Measurements from ENCODE around the gene PKLR.
"Not testable (repeated sequence)": the region's sequence is repeated elsewhere in the genome, so short reads cannot be mapped to it uniquely, and the experiment has no call there.

The PKLR gene

DNA sequence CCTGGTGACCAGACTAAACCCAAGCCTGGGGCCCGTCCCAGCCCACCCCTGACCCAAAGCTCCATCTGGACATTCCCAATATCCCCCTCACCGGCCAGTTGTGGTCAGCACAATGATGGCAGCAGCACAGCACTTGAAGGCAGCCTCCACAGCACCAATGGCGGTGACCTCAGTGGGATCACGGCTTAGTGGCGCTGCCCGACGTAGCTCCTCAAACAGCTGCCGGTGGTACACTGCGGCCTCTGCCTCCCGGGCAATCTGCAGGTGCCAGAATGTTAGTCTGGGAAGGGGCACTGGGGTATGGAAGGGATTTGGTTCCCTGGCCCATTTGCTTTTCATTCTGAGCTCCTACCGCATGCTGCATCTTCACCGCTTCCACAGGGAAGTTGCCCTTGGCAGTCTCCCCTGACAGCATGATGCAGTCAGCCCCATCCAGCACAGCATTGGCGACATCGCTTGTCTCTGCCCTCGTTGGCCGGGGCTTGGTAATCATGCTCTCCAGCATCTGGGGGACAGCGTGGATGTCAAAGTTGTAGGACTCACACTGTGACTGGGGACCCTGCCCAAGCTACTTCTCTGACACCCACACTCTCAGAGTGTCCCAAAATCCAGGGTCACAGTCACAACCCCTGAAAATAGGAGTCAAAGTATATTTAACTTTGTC, 8.0 kb downstream of the PKLR start:
- DNase-seq (ENCODE audit: low spot score in 2 of 2) (no peak), ATAC-seq (replicated peaks; ENCODE audit: extremely low read depth, poor library complexity, severe bottlenecking) (no peak)
- no peaks in the 10 kb centered on the region for H3K9me3 Mint-ChIP-seq
- no peak overlapping the region for H3K4me3 Mint-ChIP-seq
- H3K36me3 Mint-ChIP-seq (ENCODE audit: insufficient read depth), result peaks cover 2% of the 10 kb centered on the region
- peaks cover 5% of the 10 kb centered on the region for H3K4me1 Mint-ChIP-seq
- H3K27me3 Mint-ChIP-seq, result peaks cover 40% of the 10 kb centered on the region
- no peak overlapping the region for H3K27ac Mint-ChIP-seq (ENCODE audit: low read depth)

DNA sequence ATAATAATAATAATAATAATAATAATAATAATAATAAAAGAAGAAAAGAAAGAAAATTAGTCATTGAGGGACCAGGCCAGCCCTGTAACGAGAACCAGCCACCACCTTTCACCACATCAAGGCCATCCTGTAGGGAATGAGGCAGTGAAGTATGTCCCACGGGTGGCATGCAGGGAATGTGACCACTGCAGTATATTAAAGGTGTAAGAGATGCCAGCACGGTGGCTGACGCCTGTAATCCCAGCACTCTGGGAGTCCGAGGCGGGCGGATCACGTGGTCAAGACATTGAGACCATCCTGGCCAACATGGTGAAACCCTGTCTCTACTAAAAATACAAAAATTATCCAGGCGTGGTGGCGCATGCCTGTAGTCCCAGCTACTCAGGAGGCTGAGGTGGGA, 10.2 kb downstream of the PKLR start:
- not testable (repeated sequence) for DNase-seq (ENCODE audit: low spot score in 2 of 2); H3K4me3 Mint-ChIP-seq; H3K9me3 Mint-ChIP-seq; H3K36me3 Mint-ChIP-seq (ENCODE audit: insufficient read depth); H3K4me1 Mint-ChIP-seq; ATAC-seq (replicated peaks; ENCODE audit: extremely low read depth, poor library complexity, severe bottlenecking); H3K27ac Mint-ChIP-seq (ENCODE audit: low read depth)
- H3K27me3 Mint-ChIP-seq, result peaks cover 18% of the 10 kb centered on the region

DNA sequence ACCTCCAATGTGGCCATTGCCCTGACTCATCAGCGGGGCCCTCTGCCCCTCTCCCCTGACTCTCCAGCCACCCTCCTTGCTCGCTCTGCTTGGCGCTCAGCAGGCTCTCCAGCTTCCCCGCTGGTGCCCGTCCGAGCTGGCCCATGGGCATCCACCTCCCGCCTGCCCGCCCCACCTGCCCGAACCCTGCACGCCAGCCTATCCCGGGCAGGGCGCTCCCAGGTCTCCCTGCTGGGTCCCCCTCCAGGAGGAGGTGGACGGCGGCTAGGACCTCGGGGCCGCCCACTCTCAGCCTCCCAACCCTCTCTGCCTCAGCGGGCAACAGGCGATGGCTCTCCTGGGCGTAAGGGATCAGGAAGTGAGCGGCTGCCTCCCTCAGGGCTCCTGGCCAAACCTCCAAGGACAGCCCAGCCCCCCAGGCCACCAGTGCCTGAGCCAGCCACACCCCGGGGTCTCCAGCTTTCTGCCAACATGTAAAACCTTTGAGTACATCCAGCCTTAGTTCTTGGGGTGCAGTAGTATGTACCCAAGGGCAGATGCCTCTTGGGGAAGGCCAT, 13.2 kb downstream of the PKLR start:
- no peaks in the 10 kb centered on the region for H3K4me1 Mint-ChIP-seq
- ATAC-seq (replicated peaks; ENCODE audit: extremely low read depth, poor library complexity, severe bottlenecking), result no peak
- no peak overlapping the region for H3K4me3 Mint-ChIP-seq

DNA sequence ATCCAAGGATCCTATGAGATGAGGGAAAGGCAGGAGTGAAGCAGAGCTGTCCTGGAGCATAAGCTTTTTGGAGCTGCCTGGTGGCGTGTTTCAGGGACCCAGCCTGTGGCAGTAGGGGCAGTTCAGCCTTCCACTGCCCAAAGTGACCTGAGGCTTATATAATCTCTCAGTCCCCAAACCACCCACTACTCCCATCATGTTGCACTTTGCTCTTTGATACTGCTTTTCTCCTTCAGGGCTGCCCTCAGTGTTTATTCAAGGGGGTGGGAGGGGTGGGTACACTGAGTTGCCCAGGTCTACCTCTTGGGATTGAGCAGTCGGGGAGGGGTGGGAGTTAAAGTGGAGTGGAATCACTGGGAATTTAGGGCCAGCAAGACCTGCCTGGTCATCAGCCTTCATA, 14.7 kb downstream of the PKLR start:
- Mint-ChIP-seq H3K9me3 (no peaks in the 10 kb centered on the region), H3K27ac (ENCODE audit: low read depth) (no peak overlapping the region), H3K4me1 (no peaks in the 10 kb centered on the region), H3K27me3 (no peaks in the 10 kb centered on the region), H3K36me3 (ENCODE audit: insufficient read depth) (peaks cover 1% of the 10 kb centered on the region), H3K4me3 (no peak overlapping the region)
- no peak for DNase-seq (ENCODE audit: low spot score in 2 of 2)
- no peak for ATAC-seq (replicated peaks; ENCODE audit: extremely low read depth, poor library complexity, severe bottlenecking)

More for the DNA sequence above, 13.2 kb downstream of the PKLR start:
- H3K27ac Mint-ChIP-seq (ENCODE audit: low read depth), result no peak overlapping the region
- no peak for DNase-seq (ENCODE audit: low spot score in 2 of 2)
- H3K9me3 Mint-ChIP-seq, result no peaks in the 10 kb centered on the region
- no peaks in the 10 kb centered on the region for H3K27me3 Mint-ChIP-seq
- peaks cover 1% of the 10 kb centered on the region for H3K36me3 Mint-ChIP-seq (ENCODE audit: insufficient read depth)

DNA sequence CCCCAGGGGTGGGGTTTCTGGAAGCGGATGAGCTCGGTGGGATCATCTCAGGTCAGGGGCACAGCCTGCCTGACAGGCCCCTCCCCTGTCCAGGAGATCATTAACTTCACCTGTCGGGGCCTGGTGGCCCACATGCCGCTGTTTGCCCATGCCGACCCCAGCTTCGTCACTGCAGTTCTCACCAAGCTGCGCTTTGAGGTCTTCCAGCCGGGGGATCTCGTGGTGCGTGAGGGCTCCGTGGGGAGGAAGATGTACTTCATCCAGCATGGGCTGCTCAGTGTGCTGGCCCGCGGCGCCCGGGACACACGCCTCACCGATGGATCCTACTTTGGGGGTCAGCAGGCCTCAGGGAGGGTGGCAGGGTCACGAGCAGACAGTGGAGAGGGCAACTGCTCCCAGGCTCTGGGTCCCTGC, 15.6 kb downstream of the PKLR start:
- no peaks in the 10 kb centered on the region for H3K27me3 Mint-ChIP-seq
- no peak overlapping the region for H3K27ac Mint-ChIP-seq (ENCODE audit: low read depth)
- peaks cover 1% of the 10 kb centered on the region for H3K36me3 Mint-ChIP-seq (ENCODE audit: insufficient read depth)
- no peak for DNase-seq (ENCODE audit: low spot score in 2 of 2)
- no peaks in the 10 kb centered on the region for H3K9me3 Mint-ChIP-seq
- H3K4me1 Mint-ChIP-seq, result no peaks in the 10 kb centered on the region
- ATAC-seq (replicated peaks; ENCODE audit: extremely low read depth, poor library complexity, severe bottlenecking), result no peak
- no peak overlapping the region for H3K4me3 Mint-ChIP-seq

DNA sequence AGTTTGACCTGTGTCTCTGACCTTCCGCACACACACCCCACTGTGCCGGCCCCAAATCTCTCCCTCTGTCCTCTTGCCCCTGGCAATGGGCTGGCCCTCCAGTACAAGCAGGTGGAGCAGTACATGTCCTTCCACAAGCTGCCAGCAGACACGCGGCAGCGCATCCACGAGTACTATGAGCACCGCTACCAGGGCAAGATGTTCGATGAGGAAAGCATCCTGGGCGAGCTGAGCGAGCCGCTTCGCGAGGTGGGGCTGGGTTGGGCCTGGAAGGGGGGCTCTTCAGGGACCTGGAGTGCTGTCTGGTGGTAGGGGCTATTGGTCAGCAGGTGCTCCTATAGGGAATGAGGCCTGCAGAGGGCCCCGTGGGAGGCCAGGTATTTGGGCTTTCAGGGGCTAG, 16.2 kb downstream of the PKLR start:
- ATAC-seq (replicated peaks; ENCODE audit: extremely low read depth, poor library complexity, severe bottlenecking) (no peak), DNase-seq (ENCODE audit: low spot score in 2 of 2) (no peak)
- Mint-ChIP-seq H3K4me3 (no peak overlapping the region), H3K27me3 (no peaks in the 10 kb centered on the region), H3K27ac (ENCODE audit: low read depth) (no peak overlapping the region), H3K36me3 (ENCODE audit: insufficient read depth) (peaks cover 1% of the 10 kb centered on the region), H3K4me1 (no peaks in the 10 kb centered on the region), H3K9me3 (no peaks in the 10 kb centered on the region)

DNA sequence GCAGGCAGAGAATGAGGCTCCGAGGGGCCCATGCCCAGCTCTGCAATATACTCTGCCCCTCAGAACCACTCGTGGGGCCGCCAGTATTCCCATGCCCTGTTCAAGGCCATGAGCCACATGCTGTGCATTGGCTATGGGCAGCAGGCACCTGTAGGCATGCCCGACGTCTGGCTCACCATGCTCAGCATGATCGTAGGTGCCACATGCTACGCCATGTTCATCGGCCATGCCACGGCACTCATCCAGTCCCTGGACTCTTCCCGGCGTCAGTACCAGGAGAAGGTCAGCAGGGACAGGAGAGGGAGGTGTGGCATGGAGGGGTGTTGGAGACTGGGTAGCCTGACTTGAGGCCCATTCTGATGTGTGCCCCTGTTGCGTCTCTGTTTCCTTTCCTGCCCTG, 16.8 kb downstream of the PKLR start:
- no peak overlapping the region for H3K27ac Mint-ChIP-seq (ENCODE audit: low read depth)

DNA sequence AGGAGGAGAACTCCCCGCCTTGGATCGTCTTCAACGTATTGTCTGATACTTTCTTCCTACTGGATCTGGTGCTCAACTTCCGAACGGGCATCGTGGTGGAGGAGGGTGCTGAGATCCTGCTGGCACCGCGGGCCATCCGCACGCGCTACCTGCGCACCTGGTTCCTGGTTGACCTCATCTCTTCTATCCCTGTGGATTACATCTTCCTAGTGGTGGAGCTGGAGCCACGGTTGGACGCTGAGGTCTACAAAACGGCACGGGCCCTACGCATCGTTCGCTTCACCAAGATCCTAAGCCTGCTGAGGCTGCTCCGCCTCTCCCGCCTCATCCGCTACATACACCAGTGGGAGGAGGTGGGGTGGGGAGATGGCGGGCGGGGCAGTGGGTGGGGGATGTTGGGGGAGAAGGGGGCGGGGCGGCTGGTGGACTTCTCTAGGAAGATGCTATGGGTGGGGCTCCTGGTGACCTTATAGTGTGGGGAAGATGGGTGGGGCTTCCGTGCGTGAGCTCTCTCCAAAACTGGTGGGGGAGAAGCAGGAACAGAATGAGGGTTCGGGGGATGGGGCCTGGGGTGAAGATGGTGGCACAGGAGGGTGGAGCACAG, 18.6 kb downstream of the PKLR start:
- no peaks in the 10 kb centered on the region for H3K9me3 Mint-ChIP-seq
- peaks cover 1% of the 10 kb centered on the region for H3K36me3 Mint-ChIP-seq (ENCODE audit: insufficient read depth)
- no peak overlapping the region for H3K27ac Mint-ChIP-seq (ENCODE audit: low read depth)
- H3K27me3 Mint-ChIP-seq, result no peaks in the 10 kb centered on the region
- H3K4me3 Mint-ChIP-seq, result no peak overlapping the region
- no peak for DNase-seq (ENCODE audit: low spot score in 2 of 2)
- no peak for ATAC-seq (replicated peaks; ENCODE audit: extremely low read depth, poor library complexity, severe bottlenecking)
- H3K4me1 Mint-ChIP-seq, result peaks cover 9% of the 10 kb centered on the region

More for the DNA sequence above, 16.8 kb downstream of the PKLR start:
- Mint-ChIP-seq H3K4me3 (no peak overlapping the region), H3K27me3 (no peaks in the 10 kb centered on the region), H3K4me1 (peaks cover under 1% of the 10 kb centered on the region), H3K36me3 (ENCODE audit: insufficient read depth) (peaks cover 1% of the 10 kb centered on the region), H3K9me3 (no peaks in the 10 kb centered on the region)
- DNase-seq (ENCODE audit: low spot score in 2 of 2) (no peak), ATAC-seq (replicated peaks; ENCODE audit: extremely low read depth, poor library complexity, severe bottlenecking) (no peak)

DNA sequence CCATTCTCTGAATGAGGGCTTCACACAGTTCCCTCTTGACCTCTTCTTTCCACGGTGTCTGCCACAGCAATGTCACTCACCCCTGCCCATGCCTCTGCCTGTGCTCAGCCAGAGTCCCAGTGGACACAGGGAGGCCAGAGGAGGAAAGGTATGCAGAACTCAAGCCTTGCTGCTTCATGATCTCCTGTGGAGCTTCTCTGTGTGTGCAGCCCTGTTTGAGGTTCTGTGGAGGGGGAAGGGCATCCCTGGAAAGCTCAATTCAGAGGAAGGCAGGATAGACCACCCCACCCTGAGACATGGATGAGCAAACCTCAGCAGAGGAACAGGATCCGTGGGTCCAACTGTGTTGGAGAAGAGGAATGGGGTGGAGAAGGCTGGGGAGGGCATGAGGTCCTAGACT, 22.0 kb downstream of the PKLR start:
- no peak overlapping the region for H3K27ac Mint-ChIP-seq (ENCODE audit: low read depth)
- H3K36me3 Mint-ChIP-seq (ENCODE audit: insufficient read depth), result peaks cover 9% of the 10 kb centered on the region
- peaks cover 23% of the 10 kb centered on the region for H3K4me1 Mint-ChIP-seq
- H3K27me3 Mint-ChIP-seq, result no peaks in the 10 kb centered on the region
- DNase-seq (ENCODE audit: low spot score in 2 of 2) (no peak), ATAC-seq (replicated peaks; ENCODE audit: extremely low read depth, poor library complexity, severe bottlenecking) (no peak)
- H3K9me3 Mint-ChIP-seq, result no peaks in the 10 kb centered on the region
- no peak overlapping the region for H3K4me3 Mint-ChIP-seq

DNA sequence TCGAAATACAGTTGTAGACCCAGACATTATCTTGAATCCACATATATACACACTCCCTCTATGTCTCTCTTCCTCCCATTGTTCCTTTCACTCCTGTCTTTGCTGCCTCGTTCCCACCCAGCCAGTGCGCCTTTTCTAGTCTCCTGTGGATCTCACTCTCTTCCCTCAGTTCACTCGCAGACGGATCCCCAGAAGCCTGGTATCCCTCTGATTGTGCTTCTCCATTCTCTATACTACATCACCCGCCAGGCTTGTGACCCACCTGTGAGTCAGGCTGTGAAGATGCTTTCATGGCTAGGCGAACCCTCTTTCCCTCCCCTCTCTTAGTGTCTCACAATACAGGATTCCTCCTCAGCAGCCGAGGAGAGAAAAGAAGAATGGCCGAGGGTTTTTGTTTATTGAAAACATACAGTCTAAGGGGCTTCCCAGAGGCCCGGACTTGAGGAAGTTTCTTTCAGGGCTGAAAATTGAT, 22.5 kb downstream of the PKLR start:
- DNase-seq (ENCODE audit: low spot score in 2 of 2) (no peak), ATAC-seq (replicated peaks; ENCODE audit: extremely low read depth, poor library complexity, severe bottlenecking) (no peak)
- Mint-ChIP-seq H3K9me3 (no peaks in the 10 kb centered on the region), H3K27me3 (no peaks in the 10 kb centered on the region), H3K4me3 (peak overlapping the region; percentile 73), H3K36me3 (ENCODE audit: insufficient read depth) (peaks cover 10% of the 10 kb centered on the region), H3K4me1 (peaks cover 25% of the 10 kb centered on the region), H3K27ac (ENCODE audit: low read depth) (peak overlapping the region; percentile 38)

DNA sequence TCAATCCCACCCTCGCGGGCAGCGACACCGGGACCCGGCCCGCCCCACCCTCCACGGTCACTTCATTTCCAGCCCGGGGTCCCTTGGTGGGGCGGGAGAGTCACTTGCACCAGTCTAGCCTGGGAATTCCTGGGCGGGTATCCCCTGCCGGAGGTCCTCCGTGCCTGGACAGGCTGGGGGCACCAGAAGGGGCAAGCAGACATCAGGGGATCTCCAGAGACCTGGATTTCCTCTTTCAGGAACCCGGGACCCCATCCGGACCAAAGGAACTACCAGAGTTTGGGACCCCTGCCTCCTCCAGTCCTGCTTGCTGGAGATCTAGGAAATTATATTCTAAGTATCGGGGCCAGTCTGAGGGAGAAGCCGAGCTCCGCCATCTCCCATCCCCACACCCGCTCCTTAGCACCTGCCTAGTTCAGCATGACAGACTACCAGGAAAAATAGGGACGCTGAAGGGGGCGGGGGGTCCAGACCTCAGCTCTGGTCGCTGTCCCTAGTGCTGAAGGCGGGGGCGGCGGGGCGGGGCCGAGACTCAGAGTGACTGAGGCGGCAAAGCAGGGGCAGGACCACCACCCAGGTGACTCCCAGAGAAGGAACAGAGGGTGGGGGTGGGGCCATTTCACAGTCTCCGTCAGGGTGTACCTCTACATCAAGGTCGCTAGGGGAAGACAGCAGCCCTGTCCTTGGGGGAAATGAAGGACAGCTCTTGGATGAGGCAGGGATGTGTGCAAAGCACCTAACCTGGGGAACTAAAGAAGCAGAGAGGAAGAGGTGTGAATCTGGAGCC, 23.1 kb downstream of the PKLR start:
- no peaks in the 10 kb centered on the region for H3K27me3 Mint-ChIP-seq
- ATAC-seq (replicated peaks; ENCODE audit: extremely low read depth, poor library complexity, severe bottlenecking), result peak; percentile 52
- H3K27ac Mint-ChIP-seq (ENCODE audit: low read depth), result peak overlapping the region; percentile 38
- peak overlapping the region; percentile 73 for H3K4me3 Mint-ChIP-seq
- peaks cover 29% of the 10 kb centered on the region for H3K4me1 Mint-ChIP-seq
- no peaks in the 10 kb centered on the region for H3K9me3 Mint-ChIP-seq
- H3K36me3 Mint-ChIP-seq (ENCODE audit: insufficient read depth), result peaks cover 15% of the 10 kb centered on the region
- DNase-seq (ENCODE audit: low spot score in 2 of 2), result peak; percentile 51 to 56

DNA sequence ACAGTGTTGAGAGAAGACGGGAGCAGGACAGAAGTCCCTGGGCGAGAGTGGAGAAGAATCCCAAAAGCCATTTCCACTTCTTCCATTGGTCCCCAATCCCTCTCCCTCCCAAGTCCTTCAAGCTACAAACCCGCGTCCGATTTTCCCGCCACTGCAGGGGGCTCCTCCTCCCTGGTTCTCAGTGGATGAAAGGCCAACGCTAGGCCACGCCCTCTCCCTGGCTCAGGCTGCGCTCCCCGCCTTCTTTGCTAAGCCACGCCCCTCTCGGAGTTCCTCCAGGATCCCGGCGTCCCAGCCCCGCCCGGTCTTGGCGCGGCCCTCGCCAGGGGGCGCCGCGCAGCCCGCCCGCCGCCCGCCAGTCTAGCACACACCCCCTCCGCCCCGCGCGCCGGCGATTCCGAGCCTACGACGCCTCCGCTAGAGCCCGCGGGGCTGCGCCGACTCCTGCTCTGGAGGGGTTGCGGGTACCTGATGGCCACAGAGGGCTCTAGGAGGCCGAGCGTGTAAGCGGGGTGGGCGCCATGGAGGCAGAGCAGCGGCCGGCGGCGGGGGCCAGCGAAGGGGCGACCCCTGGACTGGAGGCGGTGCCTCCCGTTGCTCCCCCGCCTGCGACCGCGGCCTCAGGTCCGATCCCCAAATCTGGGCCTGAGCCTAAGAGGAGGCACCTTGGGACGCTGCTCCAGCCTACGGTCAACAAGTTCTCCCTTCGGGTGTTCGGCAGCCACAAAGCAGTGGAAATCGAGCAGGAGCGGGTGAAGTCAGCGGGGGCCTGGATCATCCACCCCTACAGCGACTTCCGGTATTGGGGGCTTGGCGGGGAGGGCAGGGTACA, 24.0 kb downstream of the PKLR start, which contains the start of gene HCN3:
Gene HCN3, plus strand, starts transcription at position 394 of the 832 bp plus-strand sequence. Its CDS starts 128 bp downstream, at position 522.
- no peak within 1 kb of the TSS for H3K27ac Mint-ChIP-seq (ENCODE audit: low read depth)
- H3K4me3 Mint-ChIP-seq, result peak within 1 kb of the TSS; percentile 73
- peaks cover 36% of the 10 kb centered on the region for H3K4me1 Mint-ChIP-seq
- H3K36me3 Mint-ChIP-seq (ENCODE audit: insufficient read depth), result peaks cover 16% of the 10 kb centered on the region
- ATAC-seq (replicated peaks; ENCODE audit: extremely low read depth, poor library complexity, severe bottlenecking), result peak; percentile 33
- H3K27me3 Mint-ChIP-seq, result no peaks in the 10 kb centered on the region
- DNase-seq (ENCODE audit: low spot score in 2 of 2), result peak; percentile 66 to 70
- no peaks in the 10 kb centered on the region for H3K9me3 Mint-ChIP-seq
